Activated CD8-positive, alpha-beta memory T cell treated with anti-CD3 and anti-CD28 coated beads for 4 hours (primary cell): ENCODE results near the gene TBX5.

Source experiments
- DNase-seq, 2 donors: peaks; one replicate each; pipeline ENCODE4 v3.0.0-alpha.2; 2020; ENCODE audit warnings: low read depth in 2 of 2

TBX5 gene

GRCh38 chr12:114431902-114432301 is 26.0 kb upstream of the TBX5 start:
- no peak for DNase-seq

- DNase-seq, result no peak
Observed at GRCh38 chr12:114430306-114430705, 24.4 kb upstream of the TBX5 start.

DNA sequence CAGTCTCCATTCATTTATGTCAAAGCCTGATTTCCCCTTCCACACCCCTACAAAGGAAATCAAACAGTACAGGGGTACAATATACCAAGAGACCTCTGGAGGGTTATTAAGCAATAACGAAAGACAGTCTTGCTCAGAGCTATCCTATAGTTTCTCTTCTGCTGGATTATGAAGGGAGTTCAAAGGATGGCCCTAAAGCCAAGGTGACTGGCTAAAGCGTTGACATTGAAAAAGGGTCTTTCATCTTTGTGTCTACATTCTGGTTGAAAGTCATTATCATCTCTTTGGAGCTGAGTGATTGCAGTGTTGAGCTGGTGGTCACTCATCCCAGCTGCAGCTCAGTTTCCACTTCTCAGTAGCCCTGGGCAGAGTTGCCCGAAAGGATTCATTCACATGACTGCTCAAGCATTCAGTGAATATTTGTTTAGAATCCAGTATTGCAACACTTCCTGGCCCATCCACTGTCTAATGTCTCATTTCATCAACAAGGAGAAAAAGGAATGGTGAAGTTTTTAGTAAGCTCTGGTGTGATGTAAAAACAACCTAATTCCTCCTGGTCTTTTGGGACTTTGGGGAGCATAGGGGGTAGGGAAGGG is 19.2 kb upstream of the TBX5 start:
- DNase-seq, result no peak

GRCh38 chr12:114420944-114421335 is 15.0 kb upstream of the TBX5 start:
- DNase-seq, result no peak

DNA sequence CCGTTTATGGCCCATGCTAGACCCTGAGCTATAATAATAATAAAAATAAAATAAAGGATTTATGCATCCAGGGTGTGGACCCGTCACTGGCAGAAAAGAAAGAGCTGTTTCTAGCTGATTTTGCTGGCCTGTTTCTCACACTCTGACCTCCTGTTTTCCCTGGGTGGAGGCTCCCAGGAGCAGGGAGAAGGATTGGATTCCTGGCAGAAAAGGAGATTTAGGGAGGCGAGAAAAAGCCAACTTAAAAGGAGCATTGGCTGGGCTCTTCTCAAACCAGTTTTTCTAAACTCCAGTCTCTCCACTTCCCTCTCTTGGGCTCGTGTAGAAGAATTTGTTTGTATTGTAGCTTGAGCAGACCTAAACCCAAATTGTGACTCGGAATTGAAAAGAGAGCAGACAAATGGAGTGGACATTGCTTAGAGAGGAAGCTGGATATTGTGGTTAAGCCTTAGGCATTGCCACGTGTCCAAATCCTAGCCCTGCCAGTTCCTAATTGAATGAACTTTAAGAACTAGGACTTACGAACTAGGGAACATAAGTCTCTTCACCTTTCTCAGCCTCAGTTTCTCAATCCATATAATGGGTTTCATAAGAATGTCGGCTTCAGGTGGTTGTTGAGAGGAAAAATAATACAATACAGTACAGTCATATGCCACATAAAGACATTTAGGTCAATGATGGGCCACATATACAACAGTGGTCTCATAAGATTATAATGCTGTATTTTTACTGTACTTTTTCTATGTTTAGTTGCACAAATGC is 14.4 kb upstream of the TBX5 start:
- no peak for DNase-seq

GRCh38 chr12:114416028-114416427 is 10.1 kb upstream of the TBX5 start:
- DNase-seq, result no peak

DNA sequence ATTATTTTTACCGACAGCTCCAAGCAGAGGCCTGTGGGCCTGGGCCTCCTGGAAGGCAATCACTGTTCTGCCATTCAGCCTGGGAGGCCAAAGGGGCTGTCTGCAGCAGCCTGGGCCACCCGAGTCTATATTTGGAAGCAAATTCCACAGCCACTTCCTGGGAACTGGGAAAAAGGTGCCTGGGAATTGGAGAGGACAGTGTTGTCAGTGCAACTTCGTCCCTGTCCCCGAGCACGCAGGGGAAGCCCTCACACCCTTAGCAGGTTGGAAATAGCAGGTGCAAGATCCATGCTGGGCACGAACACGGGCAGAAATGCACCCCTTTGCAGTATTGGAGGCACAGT is 9.6 kb upstream of the TBX5 start:
- DNase-seq, result no peak

DNA sequence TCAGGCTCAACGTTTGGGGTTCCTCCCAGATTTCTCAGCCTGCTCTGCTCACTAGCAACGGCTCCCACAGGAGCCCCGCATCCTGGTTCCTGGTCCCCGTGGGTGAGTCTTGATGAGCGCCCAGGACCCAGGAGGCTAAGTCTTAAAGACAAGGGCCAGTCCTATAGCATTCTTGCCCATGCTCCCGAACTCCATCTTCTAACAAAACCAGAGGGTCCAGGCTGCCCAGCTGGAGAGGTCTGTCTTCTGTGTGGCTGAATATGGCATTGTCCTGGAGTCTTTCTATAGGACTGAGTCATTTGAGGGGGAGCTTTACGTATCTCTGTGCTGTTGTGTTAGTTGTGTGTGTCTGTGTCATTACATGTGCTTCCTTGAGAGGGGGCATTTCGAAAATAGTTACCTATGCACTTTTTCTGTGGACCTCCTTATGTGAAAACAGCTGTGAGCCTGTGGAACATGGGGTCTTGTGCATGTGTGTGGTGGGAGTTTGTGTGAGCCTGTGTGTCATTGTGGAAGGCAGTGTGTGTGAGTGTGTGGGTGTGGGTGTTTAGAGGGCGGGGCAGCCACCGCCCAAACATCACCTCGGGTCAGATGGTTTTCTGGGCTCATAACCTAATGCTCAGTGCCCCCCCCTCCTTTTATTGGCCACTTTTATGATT is 9.1 kb upstream of the TBX5 start:
- DNase-seq, result no peak

- DNase-seq, result no peak
Observed at GRCh38 chr12:114414031-114414865, 8.3 kb upstream of the TBX5 start.

- no peak for DNase-seq
Observed at GRCh38 chr12:114412825-114413749, 7.1 kb upstream of the TBX5 start.

DNA sequence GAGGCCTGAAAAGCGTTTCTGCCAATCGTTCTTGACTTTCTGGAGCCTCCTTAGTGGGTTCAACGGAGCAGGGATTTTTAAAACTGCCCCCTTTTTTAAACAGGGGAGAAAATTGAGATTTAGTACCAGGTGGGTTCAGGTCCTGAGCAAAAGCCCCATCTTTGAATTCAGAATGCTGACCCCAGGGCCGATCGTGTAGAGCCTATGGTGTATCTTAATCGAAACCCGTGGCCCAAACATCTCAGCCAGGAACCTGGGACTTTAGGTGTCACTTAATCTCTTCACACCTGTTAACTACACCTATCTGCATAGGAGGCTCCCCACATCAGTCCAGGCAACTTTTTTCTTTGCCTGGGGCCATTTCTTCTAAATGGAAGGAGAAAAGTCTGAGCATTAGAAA is 6.4 kb upstream of the TBX5 start:
- DNase-seq, result no peak

DNA sequence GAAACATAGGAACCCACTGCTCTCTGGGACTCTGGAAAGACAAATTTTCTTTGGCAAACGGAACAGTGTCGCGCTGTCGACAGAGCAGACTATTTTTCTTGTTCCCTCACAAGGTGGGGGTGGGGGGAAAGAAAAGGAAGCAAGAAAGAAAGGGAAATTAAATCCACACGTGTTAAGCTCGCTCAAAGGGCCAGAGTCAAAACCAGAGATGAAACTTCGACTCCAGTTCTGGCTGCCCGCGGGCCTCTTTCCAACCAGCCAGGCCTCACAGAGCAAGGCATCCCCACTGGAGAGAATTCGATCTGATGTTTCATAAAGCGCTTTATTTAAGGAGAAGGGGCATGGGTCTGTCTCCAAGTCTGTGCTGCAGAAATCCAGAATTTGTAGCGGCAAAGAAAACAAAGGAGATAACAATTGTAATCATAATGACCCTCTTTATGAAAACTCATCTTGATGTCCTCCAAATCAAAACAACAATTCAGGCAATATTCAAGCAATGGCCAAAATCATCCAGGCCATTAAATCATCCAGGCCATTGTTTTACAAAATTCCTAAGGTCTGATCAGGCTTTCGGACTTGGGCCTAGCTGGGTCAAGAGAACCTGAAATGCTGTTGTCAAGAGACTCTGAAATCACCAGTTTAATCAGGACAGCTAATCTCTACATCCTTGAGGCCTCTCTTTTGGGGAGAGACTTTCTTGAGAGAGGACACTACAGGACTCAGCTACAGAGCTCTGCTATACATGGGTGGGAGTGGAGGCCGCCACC is 5.3 kb upstream of the TBX5 start:
- no peak for DNase-seq

- DNase-seq, result no peak
Observed at GRCh38 chr12:114409852-114410600, 4.1 kb upstream of the TBX5 start.

DNA sequence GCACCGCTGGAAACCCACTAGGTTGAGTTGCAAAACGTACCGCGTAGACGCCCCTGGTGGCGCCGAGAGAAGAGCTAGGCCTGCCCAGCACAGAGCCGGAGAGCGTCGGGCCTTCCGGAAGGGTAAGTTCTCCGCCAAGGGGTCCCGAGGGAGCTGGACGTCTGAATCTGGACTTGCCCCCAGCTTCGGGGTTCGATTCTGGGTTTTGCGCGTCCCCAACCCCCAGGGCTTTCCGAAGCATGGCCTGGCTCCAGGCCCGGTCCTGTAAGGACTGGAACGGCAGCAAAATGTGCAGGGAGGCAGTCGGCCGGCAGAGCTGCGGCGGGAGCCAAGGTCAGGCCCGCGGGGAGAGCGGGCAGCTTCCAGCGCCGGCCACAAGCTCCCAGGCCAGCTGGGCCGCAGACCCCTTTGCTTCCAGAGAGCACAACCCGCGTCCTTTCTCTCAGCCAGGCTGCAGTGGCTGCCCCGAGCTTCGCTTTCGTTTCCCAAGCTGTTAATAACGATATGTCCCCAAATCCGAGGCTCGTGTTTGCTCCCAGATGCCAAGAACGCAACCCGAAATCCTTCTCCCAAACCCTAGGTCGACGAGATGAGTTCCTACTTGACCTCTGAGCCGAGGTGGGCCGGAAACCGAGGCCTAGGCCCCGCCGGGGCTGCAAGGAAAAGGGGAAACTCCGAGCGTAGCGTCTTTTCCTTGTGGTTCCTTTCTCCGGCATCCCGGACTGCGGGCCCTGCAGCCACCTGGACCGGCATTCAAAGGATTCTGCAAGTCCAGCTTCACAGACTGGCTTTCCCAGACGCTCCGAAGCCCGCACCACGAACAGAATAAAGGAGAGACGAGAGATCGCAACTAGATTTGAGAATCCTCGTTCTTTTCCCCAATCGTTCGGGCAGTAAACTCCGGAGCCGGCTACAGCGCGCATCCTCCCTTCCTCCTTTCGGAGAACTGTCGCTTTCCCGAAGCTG is 3.2 kb upstream of the TBX5 start:
- no peak for DNase-seq

DNA sequence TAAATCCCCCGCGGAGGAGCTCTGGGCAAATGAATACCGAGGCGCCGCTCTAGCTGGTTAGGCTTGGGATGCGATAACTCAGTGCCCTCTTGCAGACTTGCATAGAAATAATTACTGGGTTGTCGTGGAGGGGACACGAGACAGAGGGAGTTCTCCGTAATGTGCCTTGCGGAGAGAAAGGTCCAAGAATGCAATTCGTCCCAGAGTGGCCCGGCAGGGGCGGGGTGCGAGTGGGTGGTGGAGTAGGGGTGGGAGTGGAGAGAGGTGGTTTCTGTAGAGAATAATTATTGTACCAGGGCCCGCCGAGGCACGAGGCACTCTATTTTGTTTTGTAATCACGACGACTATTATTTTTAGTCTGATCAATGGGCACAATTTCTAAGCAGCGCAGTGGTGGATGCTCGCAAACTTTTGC is 2.5 kb upstream of the TBX5 start:
- DNase-seq, result no peak

DNA sequence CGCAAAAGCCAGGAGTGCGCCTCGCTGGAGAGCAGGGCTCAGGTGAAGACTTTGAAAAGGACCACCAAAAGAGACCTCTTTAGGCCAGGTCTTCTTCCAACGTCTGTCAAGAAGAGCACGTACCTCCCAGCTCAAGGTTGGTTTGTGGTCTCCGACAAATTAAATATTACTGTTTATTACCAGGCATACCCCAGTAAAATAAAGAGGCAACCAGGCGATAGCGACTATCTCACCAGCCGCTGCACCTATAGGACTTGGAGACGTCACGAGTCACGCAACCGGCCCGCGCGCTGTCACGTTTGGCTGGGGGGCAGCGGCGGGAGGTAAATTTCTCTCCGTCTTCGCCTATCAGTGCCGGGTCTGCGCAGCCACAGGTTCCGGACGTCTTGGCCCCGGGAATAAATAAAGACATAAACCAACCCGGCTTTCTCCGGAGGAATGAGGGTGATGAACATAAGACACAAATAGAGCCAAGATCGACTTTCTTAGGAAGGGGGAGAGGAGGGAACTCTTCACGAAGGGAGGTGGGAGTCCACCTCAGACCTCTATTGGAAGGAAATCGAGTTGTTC is 2.0 kb upstream of the TBX5 start:
- DNase-seq, result no peak

DNA sequence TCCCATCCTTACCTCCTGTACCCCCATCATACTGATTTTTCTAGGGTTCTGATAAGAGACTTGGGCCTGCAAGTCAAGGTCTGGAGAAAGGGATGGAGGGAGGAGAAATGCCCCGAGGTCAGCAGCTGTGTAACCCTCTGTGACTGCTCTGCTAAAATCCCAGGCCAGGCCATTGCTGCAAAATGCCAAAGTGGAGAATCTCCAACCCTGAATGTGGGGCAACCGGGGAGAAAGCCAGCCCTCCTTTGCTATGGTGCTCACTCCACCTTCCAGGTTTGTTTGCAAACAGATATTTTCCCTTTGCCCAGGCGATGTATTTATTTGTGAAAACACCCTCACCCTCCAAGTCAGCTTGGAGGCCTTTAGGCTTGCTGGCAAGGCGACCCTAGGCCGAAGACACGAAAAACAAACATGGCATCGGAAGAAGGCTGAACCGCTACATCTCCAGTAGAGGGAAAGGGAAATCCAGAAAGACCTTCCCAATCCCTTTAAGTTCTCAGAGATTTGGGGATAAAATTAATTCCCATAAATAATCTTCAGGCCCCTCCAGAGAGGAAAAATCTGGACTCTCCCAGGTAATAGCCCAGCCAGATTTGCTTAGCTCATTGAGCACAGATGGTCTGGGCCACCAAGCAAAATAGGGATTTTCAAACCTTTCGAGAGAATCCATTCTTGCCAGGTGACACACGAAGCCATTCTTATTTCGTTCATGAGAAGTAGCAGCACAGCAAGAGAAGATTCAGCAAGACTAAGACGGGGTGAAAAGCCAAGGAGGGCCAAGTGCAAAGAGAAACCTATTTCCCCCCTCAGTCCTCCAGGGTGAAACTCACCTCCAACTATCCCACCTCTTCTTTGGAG is 1.3 kb upstream of the TBX5 start:
- DNase-seq, result no peak
